NCI-H128 (cell line): Measurements from ENCODE around the gene CNTNAP5.

Experiments
- DNase-seq: peaks from one replicate; lab custom pipeline; 2025; ENCODE audit not compliant: unreplicated experiment; lab: John Stamatoyannopoulos, UW

Gene CNTNAP5

DNA sequence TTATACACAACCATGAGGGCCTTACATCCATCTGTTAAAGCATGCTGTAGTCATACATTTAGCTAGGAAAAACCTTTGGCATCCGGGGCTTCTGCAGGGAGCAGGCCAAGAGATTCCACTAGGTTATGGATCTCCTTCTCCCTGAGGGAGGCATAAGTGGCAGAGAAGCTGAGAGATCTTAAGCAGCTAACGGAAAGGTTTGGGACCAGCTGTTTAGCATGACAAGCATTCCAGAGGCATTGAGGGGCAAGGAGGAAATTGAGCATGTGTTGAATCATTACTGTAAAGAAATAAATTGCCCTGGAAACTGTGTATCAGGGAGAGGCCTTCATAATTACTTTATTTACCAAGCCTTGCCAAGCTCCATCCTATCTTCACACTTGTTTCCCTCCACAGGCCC is 643.1 kb downstream of the CNTNAP5 start:
- DNase-seq = no peak

DNA sequence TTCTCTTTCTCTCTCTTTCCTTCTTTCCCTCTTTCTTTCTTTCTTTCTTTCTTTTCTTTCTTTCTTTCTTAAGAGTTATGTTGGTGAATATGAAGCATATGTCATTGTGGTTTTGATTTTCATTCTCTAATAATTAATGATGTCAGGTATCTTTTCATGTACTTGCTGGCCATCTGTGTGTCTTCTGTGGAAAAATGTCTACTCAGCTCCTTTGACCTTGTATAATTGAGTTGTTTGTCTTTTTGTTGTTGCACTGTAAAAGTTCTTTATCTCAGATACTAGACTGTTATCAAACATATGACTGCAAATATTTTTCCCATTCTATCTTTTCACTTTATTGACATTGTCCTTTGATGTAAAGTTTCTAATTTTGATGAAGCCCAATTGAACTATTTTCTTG is 645.1 kb downstream of the CNTNAP5 start:
- DNase-seq = no peak

DNA sequence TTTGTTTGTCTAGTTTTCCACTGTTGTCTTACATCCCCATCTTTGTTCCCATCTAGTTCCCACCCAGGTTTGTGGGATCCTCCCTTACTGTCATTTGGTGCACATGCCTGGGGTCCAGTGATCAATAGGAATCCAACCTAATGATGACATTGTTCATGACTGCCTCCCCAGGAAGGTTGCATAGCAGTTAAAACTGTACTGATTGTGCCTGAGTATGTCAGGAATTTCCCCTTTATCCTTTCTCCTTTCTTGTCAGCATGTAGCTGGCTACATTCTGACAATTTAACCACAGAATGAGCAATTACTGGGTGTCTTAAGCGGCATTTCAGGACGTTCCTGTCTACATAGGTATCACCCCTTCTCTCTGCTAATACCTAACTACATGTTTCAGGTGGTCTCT is 653.0 kb downstream of the CNTNAP5 start:
- no peak for DNase-seq

DNA sequence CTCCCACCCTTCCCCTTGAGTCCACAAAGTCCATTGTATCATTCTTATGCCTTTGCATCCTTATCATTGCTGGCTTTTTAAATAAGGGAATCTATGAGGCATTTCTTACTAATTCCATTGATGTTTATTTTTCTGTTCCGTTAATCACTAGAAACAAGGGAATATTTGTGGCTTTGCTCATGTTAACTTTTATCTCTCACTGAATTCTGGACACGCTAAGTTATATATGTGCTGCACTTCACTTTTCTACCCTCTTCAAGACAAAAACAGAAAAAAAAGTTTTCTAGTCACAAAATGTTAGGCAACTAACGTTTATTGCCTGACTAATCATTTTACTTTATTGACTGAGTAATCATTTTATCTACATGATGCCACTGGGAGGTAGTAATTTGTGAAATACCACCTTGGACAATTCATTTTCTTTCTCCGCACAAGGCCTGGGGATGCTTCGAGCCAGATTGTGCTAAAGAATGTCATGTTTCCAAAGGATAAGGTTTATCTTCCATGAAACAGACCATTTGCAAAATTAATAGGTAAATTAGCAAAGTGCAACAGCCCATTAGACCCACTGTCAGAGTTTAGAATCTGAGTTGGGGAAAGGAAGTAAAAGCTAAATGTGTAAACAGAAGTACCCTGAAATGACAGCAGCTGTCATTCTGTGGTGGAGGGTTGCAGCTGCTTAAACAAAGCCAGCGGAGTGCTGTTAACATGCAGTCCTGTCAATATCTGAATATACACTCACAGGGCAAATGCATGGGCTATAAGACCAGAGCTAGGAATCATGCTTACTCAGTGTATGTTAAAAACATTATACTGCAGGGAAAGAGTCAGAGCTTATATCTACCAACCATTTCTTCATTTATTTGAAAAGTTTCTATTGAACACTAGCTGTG is 658.7 kb downstream of the CNTNAP5 start:
- DNase-seq = no peak

DNA sequence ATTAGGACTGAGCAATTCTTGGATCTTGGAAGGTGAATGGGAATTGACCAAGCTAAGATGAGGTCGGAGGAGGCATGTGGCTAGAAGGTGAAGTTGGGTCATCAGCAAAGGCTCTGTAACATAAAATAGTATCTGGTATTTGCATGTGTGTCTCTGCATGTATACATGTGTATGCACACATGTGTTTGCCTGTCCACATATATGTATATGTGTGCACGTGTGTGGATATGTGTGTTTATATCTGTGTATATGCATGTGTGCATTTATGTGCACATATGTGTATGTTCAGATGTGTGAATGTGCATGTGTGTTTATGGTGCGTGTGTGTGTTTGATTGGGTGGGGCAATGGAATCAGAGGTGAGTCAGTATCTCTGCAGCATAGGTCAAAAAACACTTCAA is 664.3 kb downstream of the CNTNAP5 start:
- DNase-seq = no peak

DNA sequence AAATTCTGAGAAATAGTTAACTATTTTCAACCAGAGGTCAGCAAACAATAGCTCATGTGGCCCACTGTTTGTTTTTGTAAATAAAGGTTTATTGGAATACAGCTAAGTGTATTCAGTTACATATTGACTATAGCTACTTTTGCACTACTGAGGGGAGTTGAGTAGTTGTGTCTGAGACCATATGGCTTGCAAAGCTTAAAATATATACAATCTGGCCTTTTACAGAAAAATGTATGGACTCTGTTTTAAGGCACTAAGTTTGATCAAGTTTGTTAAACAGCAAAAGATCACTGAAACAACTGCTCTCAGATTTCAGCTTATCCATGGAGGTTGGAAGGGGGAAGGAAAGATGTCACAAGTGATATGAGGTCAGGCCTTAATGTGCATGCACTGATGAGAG is 667.1 kb downstream of the CNTNAP5 start:
- DNase-seq = no peak

DNA sequence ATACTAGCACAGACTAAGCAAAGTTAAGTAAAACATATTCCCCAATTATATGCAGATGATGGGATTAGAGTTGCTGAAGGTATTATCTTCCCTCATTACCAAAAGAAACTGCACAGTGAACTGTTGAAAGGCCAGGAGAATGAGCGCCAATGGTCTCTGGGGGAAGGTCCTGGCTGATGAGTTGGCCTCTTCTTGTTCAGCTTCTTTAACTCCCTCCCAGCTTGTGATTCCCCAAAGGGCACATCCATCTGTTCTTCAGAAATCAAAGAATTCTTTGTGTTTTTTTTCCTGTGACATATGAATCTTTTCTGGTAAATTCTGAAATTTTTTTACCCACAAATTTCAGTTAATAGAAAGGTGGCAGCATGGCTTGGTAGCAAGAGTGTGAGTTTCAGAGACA is 667.6 kb downstream of the CNTNAP5 start:
- DNase-seq = no peak

DNA sequence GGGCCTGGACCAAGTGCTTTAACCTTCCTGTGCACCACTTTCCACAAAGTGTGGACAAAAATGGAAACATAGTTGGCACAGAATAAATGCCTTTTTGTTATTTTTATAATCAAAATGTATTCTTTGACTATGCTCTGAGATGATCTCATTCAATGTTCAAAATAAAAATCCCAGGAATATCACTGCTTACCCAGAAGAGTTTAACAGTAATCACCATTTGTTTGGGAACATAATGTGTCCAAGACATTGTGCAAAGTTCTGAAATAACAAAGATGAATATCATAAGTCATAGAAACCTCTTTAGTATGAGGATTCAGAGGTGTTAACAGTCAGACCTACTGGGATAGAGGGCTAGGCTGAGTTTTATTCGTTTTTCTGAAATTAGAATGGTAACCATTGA is 668.1 kb downstream of the CNTNAP5 start:
- no peak for DNase-seq

DNA sequence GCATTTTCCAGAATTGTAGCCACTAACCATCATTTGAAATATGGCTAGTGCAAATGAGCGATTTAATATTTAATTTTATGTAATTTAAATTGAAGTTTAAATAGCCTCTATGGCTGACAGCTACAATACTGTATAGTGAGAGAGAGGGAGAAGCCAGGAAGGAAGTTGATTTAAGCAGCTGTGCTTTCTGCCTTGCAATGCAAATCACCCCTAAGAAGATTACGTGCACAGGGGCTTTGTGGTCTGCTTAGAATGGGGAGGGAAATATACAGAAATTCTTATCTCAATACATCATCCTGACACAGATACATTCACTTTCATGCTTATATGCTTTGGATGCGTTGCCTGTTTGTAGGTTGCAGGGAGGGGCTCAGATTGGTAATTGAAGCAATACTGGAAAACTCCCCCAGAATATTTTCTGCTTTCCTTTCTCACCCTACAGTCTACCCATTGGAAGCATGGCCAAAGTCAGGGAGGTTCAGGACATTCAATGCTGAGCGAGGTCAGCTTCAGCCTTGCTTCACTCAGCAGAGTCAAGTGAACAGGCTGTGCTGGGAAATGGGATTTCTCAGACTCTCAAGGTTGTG is 674.0 kb downstream of the CNTNAP5 start:
- no peak for DNase-seq

DNA sequence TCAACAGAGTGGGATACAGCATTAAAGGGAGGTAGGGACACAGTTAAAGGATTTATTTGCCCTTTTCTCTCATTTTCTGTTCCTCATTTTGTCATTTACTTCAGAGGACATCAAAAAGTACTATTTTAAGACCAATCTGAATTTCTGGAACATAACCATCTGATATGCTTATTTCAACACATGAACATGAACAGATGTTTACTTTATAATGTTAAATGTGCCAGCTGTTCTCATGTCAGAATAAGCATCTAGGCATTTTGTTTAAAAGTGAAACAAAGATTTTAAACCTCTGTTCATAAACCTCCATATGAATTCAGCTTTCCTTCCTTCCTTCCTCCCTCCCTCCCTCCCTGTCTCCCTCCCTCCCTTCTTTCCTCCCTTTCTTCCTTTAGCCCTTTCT is 677.7 kb downstream of the CNTNAP5 start:
- no peak for DNase-seq

DNA sequence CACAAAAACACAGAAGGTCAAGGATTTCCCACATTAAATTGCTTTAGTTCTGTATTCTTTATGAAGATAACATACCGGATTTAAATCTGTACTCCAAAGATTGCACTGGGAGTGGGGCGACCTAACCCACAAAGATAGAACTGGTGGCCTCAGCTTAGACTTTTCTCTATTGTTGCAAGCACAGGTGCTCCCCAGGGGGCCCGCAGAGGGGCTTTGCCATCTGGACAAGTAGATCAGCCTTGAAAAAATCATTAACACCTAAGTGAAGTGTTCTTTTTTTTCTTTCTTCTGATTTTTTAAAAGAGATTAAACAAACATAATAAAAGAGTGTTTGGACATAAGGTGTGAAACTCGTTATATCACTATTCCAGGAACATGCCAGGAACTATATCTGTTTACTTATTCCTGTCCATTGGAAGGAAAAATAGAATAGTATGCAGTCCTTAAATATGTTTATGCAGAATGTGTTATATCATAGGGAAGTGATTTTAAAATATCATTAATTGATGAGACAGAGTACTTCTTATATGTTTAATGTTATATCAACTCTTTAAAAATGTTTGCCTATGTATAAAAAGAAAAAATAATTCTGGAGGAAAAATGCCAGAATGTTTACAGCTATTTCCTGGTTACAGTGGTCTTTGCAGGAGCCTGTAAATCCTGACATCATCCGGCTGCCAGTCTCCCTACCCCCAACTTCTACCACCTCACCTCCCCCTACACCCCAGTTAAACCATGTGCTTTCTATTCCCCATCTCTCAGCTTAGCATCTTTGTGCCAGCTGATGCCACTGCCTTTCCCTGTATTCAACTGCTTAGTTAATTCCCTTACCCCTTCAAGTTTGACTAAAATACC is 679.2 kb downstream of the CNTNAP5 start:
- DNase-seq = no peak

DNA sequence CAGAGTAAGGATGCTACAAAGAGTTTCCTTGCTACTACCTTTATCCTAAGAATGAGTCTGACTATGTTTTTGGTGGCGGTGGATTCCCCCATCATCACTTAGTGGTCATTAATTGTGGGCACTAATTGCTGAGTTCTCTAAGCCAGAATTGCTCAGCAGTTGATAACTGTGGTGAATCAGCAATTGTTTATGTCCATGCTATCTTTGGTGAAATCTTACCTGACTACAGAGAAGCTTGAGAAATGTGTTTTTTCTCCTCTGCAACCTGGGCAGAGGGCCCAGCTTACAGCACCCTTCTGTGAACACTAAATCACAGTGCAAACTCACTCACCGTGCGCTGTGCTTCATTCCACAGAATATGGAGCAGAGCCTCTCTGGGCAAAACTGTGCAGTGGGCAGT is 683.6 kb downstream of the CNTNAP5 start:
- DNase-seq = no peak

DNA sequence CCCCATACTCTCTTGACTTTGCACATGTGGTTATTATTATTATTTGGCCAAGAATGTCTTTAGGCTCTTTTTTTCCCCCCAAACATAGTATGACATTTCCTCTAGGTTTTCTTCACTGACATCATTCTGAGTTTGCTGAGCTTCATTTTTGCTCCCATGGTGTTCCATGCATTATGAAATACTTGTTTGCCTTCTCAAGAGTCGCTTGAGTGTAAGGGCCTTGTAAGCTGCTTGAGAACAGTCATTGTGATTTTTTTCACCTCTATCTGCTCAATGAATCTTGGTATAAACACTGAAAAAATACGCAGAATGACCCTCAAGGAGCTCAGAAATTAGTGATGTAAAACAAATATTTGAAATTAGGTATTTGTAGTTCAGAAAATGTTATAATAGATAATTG is 688.9 kb downstream of the CNTNAP5 start:
- no peak for DNase-seq

DNA sequence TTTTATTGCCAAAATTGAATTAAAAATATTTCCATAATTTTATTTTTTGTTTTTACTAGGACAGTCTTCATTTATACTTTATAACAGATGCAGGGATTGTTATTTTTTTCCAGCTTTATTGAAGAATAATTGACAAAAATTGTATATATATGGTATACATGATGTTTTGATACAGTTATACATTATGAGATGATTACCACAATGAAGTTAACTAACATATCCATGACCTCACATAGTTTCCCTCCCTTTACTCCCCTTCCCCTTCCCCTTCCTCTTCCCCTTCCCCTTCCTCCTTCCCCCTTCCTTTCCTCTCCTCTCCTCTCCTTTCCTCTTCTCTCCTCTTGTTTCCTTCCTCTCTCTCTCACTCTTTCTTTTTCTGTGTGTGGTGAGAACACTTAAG is 700.1 kb downstream of the CNTNAP5 start:
- no peak for DNase-seq

DNA sequence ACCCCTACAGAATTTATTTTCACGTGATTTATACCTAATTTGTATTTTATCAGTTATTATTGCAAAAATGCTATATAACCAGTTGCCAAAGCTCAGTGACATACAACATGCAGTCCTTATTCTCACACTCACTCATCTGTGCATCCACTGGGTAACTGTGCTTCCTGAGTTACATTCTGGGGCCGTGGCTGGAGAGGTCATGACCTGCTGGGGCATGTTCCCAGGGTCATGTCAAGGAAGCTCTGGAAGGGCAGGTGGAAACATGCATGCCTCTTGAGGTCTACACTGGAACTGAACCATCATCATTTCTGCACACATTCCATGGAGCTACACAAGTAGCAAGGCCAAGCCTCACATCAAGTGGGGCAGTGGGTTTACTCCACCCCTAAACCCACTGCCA is 715.5 kb downstream of the CNTNAP5 start:
- DNase-seq = no peak

DNA sequence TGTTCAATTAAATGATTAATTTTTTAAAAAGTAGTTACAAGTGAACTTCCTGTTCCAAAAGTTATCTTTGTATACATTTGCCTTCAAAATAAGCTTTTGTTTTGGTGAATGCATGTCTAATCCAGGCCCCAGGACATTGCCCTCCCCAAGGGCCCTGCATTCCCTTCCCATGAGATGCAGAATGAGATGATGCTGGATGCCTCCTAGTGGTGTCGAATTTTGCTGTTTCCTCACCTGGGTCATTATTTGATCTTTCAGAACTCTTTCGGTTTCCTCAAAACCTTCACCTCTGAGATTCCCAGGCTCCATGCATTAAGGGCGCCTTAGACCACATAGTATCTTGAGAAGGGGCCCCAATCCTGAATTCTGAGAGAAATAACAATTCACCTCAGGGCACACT is 728.8 kb downstream of the CNTNAP5 start:
- no peak for DNase-seq

DNA sequence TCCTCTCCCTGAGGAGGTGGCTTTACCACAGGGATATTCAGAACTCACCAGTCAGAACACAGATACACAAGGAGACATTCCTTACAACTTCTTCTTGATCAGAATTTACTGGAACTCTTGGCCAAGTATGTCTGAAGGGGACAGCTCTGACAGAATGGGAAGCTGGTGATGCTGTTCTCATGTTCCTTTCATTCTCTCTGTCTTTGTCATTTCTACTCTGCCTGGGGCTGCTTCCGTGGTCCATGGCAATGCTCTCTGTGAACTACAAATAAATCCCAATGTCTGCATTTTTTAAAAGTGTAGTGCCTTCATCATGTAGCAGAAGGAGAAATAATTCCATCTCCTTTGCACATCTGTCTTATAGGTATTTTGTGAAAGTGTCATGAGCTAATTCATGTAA is 730.3 kb downstream of the CNTNAP5 start:
- no peak for DNase-seq

DNA sequence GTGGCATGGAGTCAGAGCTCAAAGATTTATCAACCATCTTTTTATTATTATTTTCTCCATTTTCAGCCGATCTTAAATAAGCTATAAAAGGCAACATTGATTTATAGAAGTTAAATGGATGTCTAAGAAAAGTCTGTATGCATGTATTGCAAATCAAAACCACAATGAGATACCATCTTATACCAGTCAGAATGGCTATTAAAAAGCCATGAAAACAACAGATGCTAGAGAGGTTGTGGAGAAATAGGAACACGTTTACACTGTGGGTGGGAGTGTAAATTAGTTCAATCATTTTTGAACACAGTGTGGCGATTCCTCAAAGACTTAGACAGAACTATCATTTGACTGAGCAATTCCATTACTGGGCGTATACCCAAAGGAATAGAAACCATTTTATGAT is 731.0 kb downstream of the CNTNAP5 start:
- no peak for DNase-seq

DNA sequence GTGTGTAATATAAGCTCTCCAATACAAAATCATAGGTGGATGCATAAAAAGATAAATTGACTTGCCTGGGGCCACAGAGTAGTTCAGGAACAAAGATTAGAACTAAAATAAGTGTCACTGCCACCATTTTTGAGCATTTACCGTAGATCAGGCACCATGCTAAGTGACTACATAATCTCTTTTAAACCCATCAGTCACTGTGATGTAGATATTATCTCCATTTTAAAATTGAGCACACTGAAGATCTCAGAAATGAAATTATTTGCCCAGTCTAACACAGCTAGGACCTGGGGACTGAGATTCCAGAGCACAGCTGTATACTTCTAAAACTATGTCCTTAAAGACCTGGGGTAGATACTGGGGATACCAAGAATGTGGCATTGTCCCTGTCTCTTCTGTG is 737.3 kb downstream of the CNTNAP5 start:
- DNase-seq = no peak

DNA sequence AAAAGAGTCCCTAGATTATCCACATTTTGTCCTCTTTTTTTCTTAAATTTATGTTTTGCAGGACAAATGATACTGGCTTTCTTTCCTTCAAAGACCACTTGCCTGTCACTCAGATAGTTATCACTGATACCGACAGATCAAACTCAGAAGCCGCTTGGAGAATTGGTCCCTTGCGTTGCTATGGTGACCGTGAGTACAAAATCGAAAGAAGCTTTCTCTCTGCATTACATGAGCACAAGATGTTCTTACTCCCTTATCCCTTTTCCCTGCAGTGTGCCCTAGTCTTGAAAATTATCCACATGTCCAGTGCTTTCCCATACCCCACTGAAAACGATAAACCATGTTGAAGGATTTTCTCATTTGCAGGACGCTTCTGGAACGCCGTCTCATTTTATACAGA is 738.5 kb downstream of the CNTNAP5 start:
- DNase-seq = no peak

DNA sequence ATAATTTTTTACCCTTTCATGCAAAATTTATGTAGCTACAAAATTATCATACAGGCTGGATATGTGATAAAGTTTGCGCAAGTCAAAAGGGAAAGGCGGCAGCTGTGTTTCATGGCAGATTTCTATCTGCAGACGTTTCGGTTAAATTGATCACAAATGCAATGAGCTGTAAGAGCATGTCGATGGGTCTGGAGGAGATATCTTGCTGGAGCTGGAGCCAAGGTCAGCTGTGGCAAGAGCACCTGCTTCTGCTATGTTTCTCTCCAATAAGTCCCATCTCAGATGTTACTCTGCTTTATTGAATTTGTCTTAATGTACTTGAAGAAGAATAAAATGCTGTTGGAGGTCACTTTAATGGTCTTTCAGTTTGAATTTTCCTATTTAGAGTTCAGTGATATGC is 749.7 kb downstream of the CNTNAP5 start:
- DNase-seq = no peak

DNA sequence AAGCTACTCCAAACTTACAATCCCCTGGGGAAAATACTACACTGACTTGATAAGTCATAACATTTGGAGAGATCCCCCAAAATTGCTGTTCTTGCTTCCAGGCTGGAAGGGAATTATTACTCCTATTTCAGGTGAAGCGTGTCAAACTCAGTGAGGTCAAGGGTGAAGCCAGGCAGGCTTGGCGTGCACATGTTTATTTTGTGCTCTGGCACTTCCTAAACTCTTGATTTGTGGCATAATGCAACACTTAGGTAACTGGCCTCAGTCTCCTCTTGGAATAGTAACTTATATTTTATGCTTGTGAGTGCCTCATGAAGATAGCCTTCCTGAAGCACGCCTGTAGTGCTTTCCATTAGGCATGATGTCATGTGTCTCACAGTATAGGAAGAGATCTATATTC is 751.2 kb downstream of the CNTNAP5 start:
- no peak for DNase-seq
